DOHH2 (cell line): ENCODE measurements around the gene PNPLA8.

Experiments used
- H3F3A ChIP-seq: fragments of 200-600 bp; sonication (generic), shearing (Covaris generic); 2 replicates; pipeline ENCODE4 v1.6.0; 2016; ENCODE audit warnings: antibody characterized with exemption, mild to moderate bottlenecking; ENCODE audit not compliant: control insufficient read depth, insufficient read depth
- H3K27ac ChIP-seq: fragments of 200-600 bp; sonication (generic); 2 replicates; pipeline ENCODE4 v1.5.1; 2014; ENCODE audit warnings: low read depth, mild to moderate bottlenecking, low read length, moderate library complexity
- H3K27me3 ChIP-seq: fragments of 200-600 bp; sonication (generic); 2 replicates; pipeline ENCODE4 v1.6.1; 2014; ENCODE audit warnings: mild to moderate bottlenecking, low read length, mixed read lengths; ENCODE audit not compliant: control insufficient read depth
- H3K36me3 ChIP-seq: fragments of 200-600 bp; sonication (generic); 2 replicates; pipeline ENCODE4 v1.6.1; 2014; ENCODE audit warnings: mild to moderate bottlenecking, low read length, moderate library complexity, mixed read lengths; ENCODE audit not compliant: control insufficient read depth
- H3K4me1 ChIP-seq: fragments of 200-600 bp; sonication (generic); 2 replicates; pipeline ENCODE4 v1.6.1; 2014; ENCODE audit warnings: mild to moderate bottlenecking, low read length, mixed read lengths; ENCODE audit not compliant: control insufficient read depth
- H3K4me2 ChIP-seq: fragments of 200-600 bp; sonication (generic); 2 replicates; pipeline ENCODE4 v1.6.0; 2014; ENCODE audit warnings: mild to moderate bottlenecking, low read length, moderate library complexity
- H3K4me3 ChIP-seq: fragments of 200-600 bp; sonication (generic); 2 replicates; pipeline ENCODE4 v1.5.1; 2014; ENCODE audit warnings: mild to moderate bottlenecking, low read length, mixed read lengths
- H3K79me2 ChIP-seq: fragments of 200-600 bp; sonication (generic); 2 replicates; pipeline ENCODE4 v1.6.1; 2014; ENCODE audit warnings: mild to moderate bottlenecking, low read length, mixed read lengths; ENCODE audit not compliant: control insufficient read depth
- H3K9me2 ChIP-seq: fragments of 200-600 bp; sonication (generic); replicated peaks from 2 replicates; pipeline ENCODE4 v1.6.1; 2014; ENCODE audit warnings: mild to moderate bottlenecking, low read length, mixed read lengths; ENCODE audit not compliant: control insufficient read depth
- H3K9me3 ChIP-seq: fragments of 200-600 bp; sonication (generic); 2 replicates; pipeline ENCODE4 v1.6.1; 2014; ENCODE audit warnings: antibody characterized with exemption, low read length, mixed read lengths; ENCODE audit not compliant: control insufficient read depth, insufficient read depth
- H4K20me1 ChIP-seq: fragments of 200-600 bp; sonication (generic); 2 replicates; pipeline ENCODE4 v1.6.0; 2014; ENCODE audit warnings: low read depth, mild to moderate bottlenecking, antibody characterized with exemption, low read length, moderate library complexity; ENCODE audit not compliant: control insufficient read depth, insufficient read depth
- EZH2phosphoT487 ChIP-seq: fragments of 200-600 bp; sonication (generic); IDR thresholded peaks from 2 replicates; pipeline ENCODE4 v1.6.1; 2017; ENCODE audit warnings: borderline replicate concordance, mild to moderate bottlenecking, antibody characterized with exemption, low read length, moderate library complexity, mixed read lengths
- TF ChIP-seq, protein P1 (sequence below): fragments of 200-600 bp; sonication (generic); IDR thresholded peaks from one replicate; pipeline ENCODE4 v1.5.1; 2014; ENCODE audit warnings: antibody characterized with exemption, mild to moderate bottlenecking, low read depth, low read length; ENCODE audit not compliant: poor library complexity, severe bottlenecking

Gene PNPLA8

GRCh38 chr7:108427766-108428165 lies 98.2 kb downstream of the PNPLA8 start:
- Histone ChIP-seq H3K9me2 (no peaks in the 10 kb centered on the region), H4K20me1 (no peaks in the 10 kb centered on the region), H3K27ac (no peak overlapping the region), H3K4me2 (no peak overlapping the region), H3K9me3 (no peaks in the 10 kb centered on the region), H3K79me2 (no peaks in the 10 kb centered on the region), H3K27me3 (peaks cover 37% of the 10 kb centered on the region), H3K4me3 (no peak overlapping the region), H3K36me3 (no peaks in the 10 kb centered on the region), H3K4me1 (no peaks in the 10 kb centered on the region), H3F3A (no peaks in the 10 kb centered on the region)
- no peak for TF ChIP-seq EZH2phosphoT487

DNA sequence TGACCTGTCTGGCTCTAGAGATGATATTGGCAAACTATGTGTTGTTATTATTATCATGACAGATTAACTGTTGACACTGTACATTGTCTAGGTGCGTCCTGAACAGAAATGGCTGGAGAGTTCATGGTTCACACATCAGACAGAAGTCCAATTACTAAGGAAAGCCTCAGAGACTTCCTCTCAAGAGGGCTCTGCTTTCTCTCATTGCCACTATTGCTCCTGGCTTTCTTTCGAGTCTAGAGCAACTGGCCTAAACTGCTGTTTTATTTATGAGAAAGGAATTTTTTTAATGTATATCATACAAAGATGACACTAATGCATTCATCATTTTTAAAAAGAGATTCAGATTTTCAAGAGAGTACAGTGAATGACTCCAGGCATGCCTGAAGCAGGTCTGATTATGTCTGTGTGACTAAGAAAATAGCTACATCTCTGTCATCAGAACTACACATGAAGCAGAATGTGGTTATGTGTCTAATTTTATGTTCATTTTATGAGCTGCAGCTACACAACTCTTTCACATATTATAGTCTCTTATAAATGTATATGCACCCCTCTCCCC lies 100.1 kb downstream of the PNPLA8 start:
- Histone ChIP-seq H3F3A (no peaks in the 10 kb centered on the region), H3K4me1 (no peaks in the 10 kb centered on the region), H3K36me3 (no peaks in the 10 kb centered on the region), H3K79me2 (no peaks in the 10 kb centered on the region), H3K9me2 (no peaks in the 10 kb centered on the region), H3K4me3 (no peak overlapping the region), H3K9me3 (no peaks in the 10 kb centered on the region), H3K27ac (no peak overlapping the region), H3K4me2 (no peak overlapping the region), H3K27me3 (peaks cover 50% of the 10 kb centered on the region), H4K20me1 (no peaks in the 10 kb centered on the region)
- TF ChIP-seq EZH2phosphoT487 = no peak
- TF ChIP-seq, protein P1, sequence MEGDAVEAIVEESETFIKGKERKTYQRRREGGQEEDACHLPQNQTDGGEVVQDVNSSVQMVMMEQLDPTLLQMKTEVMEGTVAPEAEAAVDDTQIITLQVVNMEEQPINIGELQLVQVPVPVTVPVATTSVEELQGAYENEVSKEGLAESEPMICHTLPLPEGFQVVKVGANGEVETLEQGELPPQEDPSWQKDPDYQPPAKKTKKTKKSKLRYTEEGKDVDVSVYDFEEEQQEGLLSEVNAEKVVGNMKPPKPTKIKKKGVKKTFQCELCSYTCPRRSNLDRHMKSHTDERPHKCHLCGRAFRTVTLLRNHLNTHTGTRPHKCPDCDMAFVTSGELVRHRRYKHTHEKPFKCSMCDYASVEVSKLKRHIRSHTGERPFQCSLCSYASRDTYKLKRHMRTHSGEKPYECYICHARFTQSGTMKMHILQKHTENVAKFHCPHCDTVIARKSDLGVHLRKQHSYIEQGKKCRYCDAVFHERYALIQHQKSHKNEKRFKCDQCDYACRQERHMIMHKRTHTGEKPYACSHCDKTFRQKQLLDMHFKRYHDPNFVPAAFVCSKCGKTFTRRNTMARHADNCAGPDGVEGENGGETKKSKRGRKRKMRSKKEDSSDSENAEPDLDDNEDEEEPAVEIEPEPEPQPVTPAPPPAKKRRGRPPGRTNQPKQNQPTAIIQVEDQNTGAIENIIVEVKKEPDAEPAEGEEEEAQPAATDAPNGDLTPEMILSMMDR = no peak

DNA sequence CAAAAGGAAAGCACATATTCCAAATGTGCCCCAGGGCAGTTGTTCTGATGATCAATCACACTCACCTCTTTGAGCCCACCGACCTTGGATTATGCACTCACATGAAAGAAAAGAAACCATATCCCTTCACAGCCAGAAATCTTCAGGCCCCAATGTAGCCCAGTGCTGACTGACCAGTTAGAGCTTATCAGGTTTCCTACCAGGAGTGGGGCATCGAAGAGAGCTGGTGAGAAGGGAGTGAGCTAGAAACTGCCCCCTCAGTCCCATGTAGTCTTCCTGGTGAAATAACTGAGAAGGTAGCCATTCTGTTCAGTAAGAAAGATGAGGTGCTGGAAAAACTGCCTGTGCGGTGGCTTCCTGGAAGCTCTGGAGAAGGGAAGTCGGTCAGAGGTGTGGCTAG lies 101.9 kb downstream of the PNPLA8 start:
- Histone ChIP-seq H3K9me2 (no peaks in the 10 kb centered on the region), H3K9me3 (no peaks in the 10 kb centered on the region), H3K4me3 (no peak overlapping the region), H3K4me1 (peaks cover 2% of the 10 kb centered on the region), H3K27ac (no peak overlapping the region), H3F3A (no peaks in the 10 kb centered on the region), H3K79me2 (no peaks in the 10 kb centered on the region), H4K20me1 (no peaks in the 10 kb centered on the region), H3K4me2 (no peak overlapping the region), H3K36me3 (no peaks in the 10 kb centered on the region), H3K27me3 (peaks cover 63% of the 10 kb centered on the region)
- TF ChIP-seq, protein P1 = no peak
- TF ChIP-seq EZH2phosphoT487 = no peak

GRCh38 chr7:108423089-108423989 lies 102.6 kb downstream of the PNPLA8 start:
- H4K20me1 ChIP-seq = no peaks in the 10 kb centered on the region
- H3K4me3 ChIP-seq = no peak overlapping the region
- peaks cover 5% of the 10 kb centered on the region for H3K4me1 ChIP-seq
- H3K79me2 ChIP-seq = no peaks in the 10 kb centered on the region
- no peaks in the 10 kb centered on the region for H3K36me3 ChIP-seq
- no peaks in the 10 kb centered on the region for H3K9me2 ChIP-seq
- no peak for TF ChIP-seq EZH2phosphoT487
- TF ChIP-seq, protein P1 = no peak
- H3K27me3 ChIP-seq = peaks cover 70% of the 10 kb centered on the region
- H3K27ac ChIP-seq = no peak overlapping the region
- H3F3A ChIP-seq = no peaks in the 10 kb centered on the region
- no peaks in the 10 kb centered on the region for H3K9me3 ChIP-seq
- H3K4me2 ChIP-seq = no peak overlapping the region
